VCaP (cell line): Measurements from ENCODE around the gene FAF1.

Source experiments
- H3K27ac ChIP-seq: fragments of 450-650 bp; 2 replicates; pipeline ENCODE4 v1.5.1; 2017
- CTCF ChIP-seq: fragments of 450-650 bp; conservative IDR thresholded peaks from 2 replicates; pipeline ENCODE4 v1.5.1; 2017; ENCODE audit warnings: mild to moderate bottlenecking, moderate library complexity

FAF1 gene

GRCh38 chr1:50419907-50420677 is 540.0 kb downstream of the FAF1 start:
- no peak for TF ChIP-seq CTCF
- no peak overlapping the region for H3K27ac ChIP-seq

GRCh38 chr1:50419192-50419906 is 540.7 kb downstream of the FAF1 start:
- TF ChIP-seq CTCF: no peak
- H3K27ac ChIP-seq: no peak overlapping the region

GRCh38 chr1:50418600-50419109 is 541.4 kb downstream of the FAF1 start:
- H3K27ac ChIP-seq: no peak overlapping the region
- TF ChIP-seq CTCF: no peak

- TF ChIP-seq CTCF: no peak
These were observed 542.0 kb downstream of the FAF1 start for GRCh38 chr1:50417946-50418599.

GRCh38 chr1:50417507-50417906 is 542.6 kb downstream of the FAF1 start:
- no peak for TF ChIP-seq CTCF
- no peak overlapping the region for H3K27ac ChIP-seq

More at GRCh38 chr1:50417946-50418599, 542.0 kb downstream of the FAF1 start:
- H3K27ac ChIP-seq: no peak overlapping the region

GRCh38 chr1:50416553-50417453 is 543.3 kb downstream of the FAF1 start:
- no peak overlapping the region for H3K27ac ChIP-seq
- no peak for TF ChIP-seq CTCF
